ENCODE measurements around the gene TNFRSF12A. TPM values are rescaled to one million over a fixed set of nuclear protein-coding genes. Genes with fewer than 3 reads are reported as not detected.
A peak's percentile ranks its signal among the peaks of the same experiment; 100 is the strongest.

The TNFRSF12A gene, protein sequence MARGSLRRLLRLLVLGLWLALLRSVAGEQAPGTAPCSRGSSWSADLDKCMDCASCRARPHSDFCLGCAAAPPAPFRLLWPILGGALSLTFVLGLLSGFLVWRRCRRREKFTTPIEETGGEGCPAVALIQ
- total RNA-seq: 1 to 10 TPM; 5.8 to 9.9 TPM
- 1 to 10 TPM; 4.5 to 6.7 TPM for polyA plus RNA-seq (ENCODE audit: insufficient read length in 2 of 2)
- long read RNA-seq, donor 1, transcript TNFRSF12A-201 (4 exons, 1,033 nt): major isoform, 8 of 8 reads
- long read RNA-seq, donor 1, partial matches to known transcripts: 0 of 8 reads
- long read RNA-seq, donor 1, other reads (novel, unspliced or antisense): 0 of 8 reads
- long read RNA-seq, donor 2, transcript TNFRSF12A-201 (4 exons, 1,033 nt): major isoform, 5 of 5 reads
- long read RNA-seq, donor 2, partial matches to known transcripts: 0 of 5 reads
- long read RNA-seq, donor 2, other reads (novel, unspliced or antisense): 0 of 5 reads
- long read RNA-seq, donor 3, partial matches to known transcripts: 0 of 3 reads
- long read RNA-seq, donor 3, other reads (novel, unspliced or antisense): 0 of 3 reads
- long read RNA-seq, donor 4, transcript TNFRSF12A-201 (4 exons, 1,033 nt): major isoform, 7 of 7 reads
- long read RNA-seq, donor 4, partial matches to known transcripts: 0 of 7 reads
- long read RNA-seq, donor 4, other reads (novel, unspliced or antisense): 0 of 7 reads

DNA sequence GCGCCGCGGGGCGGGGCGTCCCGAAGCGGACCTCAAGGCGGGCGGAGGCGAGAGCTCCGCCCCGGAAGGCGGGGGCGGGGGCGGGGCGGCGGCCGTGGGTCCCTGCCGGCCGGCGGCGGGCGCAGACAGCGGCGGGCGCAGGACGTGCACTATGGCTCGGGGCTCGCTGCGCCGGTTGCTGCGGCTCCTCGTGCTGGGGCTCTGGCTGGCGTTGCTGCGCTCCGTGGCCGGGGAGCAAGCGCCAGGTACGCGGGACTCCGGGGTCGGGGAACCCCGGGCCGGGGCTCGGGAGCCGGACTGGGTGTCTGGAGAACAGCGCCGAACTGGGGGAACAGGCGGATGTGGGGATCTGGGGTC is at the start of gene TNFRSF12A:
Gene TNFRSF12A (plus strand): TSS at position 122 of the 357 bp plus-strand sequence. CDS start 30 bp downstream, at position 152.
- H3K4me1 ChIP-seq (ENCODE audit: control insufficient read depth, insufficient read depth, low read length): peaks cover 58% of the 10 kb centered on the region
- under 1% methylated on average over 47 of the region's 49 CpGs for WGBS (ENCODE audit: insufficient coverage)
- H3K4me3 ChIP-seq (ENCODE audit: low read depth, low read length): peak within 1 kb of the TSS; percentile 93
- peaks cover 43% of the 10 kb centered on the region for H3K27me3 ChIP-seq (ENCODE audit: control insufficient read depth, insufficient read depth, low read length)
- no peaks in the 10 kb centered on the region for H3K9me3 ChIP-seq (ENCODE audit: control insufficient read depth, insufficient read depth, low read length)
- peak in 2 of 6 donors; percentile 65 to 85 for DNase-seq (ENCODE audit: low read depth in 4 of 6, low spot score in 6 of 6)
- H3K36me3 ChIP-seq (ENCODE audit: control insufficient read depth, insufficient read depth, low read length): peaks cover 7% of the 10 kb centered on the region
- peak within 1 kb of the TSS; percentile 95 for H3K27ac ChIP-seq (ENCODE audit: low read depth, low read length)

GRCh38 chr16:2970563-2970962 is 49.6 kb upstream of the TNFRSF12A start:
- H3K4me3 ChIP-seq (ENCODE audit: low read depth, low read length): peak overlapping the region; percentile 59
- no peak for DNase-seq (ENCODE audit: low read depth in 4 of 6, low spot score in 6 of 6)
- H3K36me3 ChIP-seq (ENCODE audit: control insufficient read depth, insufficient read depth, low read length): peaks cover 57% of the 10 kb centered on the region
- peaks cover 81% of the 10 kb centered on the region for H3K4me1 ChIP-seq (ENCODE audit: control insufficient read depth, insufficient read depth, low read length)
- no peaks in the 10 kb centered on the region for H3K9me3 ChIP-seq (ENCODE audit: control insufficient read depth, insufficient read depth, low read length)
- H3K27ac ChIP-seq (ENCODE audit: low read depth, low read length): peak overlapping the region; percentile 75
- 88% methylated on average over 2 of the region's 6 CpGs for WGBS (ENCODE audit: insufficient coverage)
- H3K27me3 ChIP-seq (ENCODE audit: control insufficient read depth, insufficient read depth, low read length): peaks cover 29% of the 10 kb centered on the region

GRCh38 chr16:2971134-2971984 is 48.8 kb upstream of the TNFRSF12A start:
- H3K4me1 ChIP-seq (ENCODE audit: control insufficient read depth, insufficient read depth, low read length): peaks cover 89% of the 10 kb centered on the region
- peaks cover 62% of the 10 kb centered on the region for H3K36me3 ChIP-seq (ENCODE audit: control insufficient read depth, insufficient read depth, low read length)

GRCh38 chr16:2971985-2972784 is 48.0 kb upstream of the TNFRSF12A start:
- Histone ChIP-seq H3K4me1 (ENCODE audit: control insufficient read depth, insufficient read depth, low read length) (peaks cover 93% of the 10 kb centered on the region), H3K36me3 (ENCODE audit: control insufficient read depth, insufficient read depth, low read length) (peaks cover 68% of the 10 kb centered on the region), H3K9me3 (ENCODE audit: control insufficient read depth, insufficient read depth, low read length) (no peaks in the 10 kb centered on the region), H3K27me3 (ENCODE audit: control insufficient read depth, insufficient read depth, low read length) (peaks cover 16% of the 10 kb centered on the region), H3K4me3 (ENCODE audit: low read depth, low read length) (no peak overlapping the region), H3K27ac (ENCODE audit: low read depth, low read length) (peak overlapping the region; percentile 84)
- 60% methylated on average over 11 of the region's 15 CpGs for WGBS (ENCODE audit: insufficient coverage)
- peak in 1 of 6 donors; percentile 51 for DNase-seq (ENCODE audit: low read depth in 4 of 6, low spot score in 6 of 6)

More at GRCh38 chr16:2971134-2971984, 48.8 kb upstream of the TNFRSF12A start:
- DNase-seq (ENCODE audit: low read depth in 4 of 6, low spot score in 6 of 6): no peak
- WGBS (ENCODE audit: insufficient coverage): 90% methylated on average over 35 of the region's 35 CpGs
- H3K9me3 ChIP-seq (ENCODE audit: control insufficient read depth, insufficient read depth, low read length): no peaks in the 10 kb centered on the region
- no peak overlapping the region for H3K4me3 ChIP-seq (ENCODE audit: low read depth, low read length)
- peak overlapping the region; percentile 84 for H3K27ac ChIP-seq (ENCODE audit: low read depth, low read length)
- peaks cover 21% of the 10 kb centered on the region for H3K27me3 ChIP-seq (ENCODE audit: control insufficient read depth, insufficient read depth, low read length)

DNA sequence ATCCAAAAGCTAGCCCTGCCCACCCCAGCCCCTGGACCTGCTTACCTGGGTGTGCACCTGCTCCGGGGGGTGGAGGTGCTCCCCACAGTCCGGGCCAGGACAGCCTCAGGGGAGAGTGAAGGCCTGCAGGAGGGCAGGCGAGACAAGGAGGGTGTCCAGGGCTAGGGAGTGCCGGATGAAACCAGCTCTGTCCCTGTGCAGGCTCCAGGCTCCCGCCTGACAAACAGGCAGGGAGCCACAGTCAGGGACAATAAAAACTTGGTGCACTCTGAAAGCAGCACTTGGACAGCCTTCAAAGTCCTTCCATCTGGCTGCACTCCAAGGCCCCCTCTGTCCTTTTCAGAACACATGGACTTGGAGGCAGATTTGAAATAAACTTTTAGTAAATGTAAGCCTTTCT is 47.1 kb upstream of the TNFRSF12A start:
- Histone ChIP-seq H3K27me3 (ENCODE audit: control insufficient read depth, insufficient read depth, low read length) (peaks cover 8% of the 10 kb centered on the region), H3K36me3 (ENCODE audit: control insufficient read depth, insufficient read depth, low read length) (peaks cover 63% of the 10 kb centered on the region), H3K4me1 (ENCODE audit: control insufficient read depth, insufficient read depth, low read length) (peaks cover 95% of the 10 kb centered on the region), H3K9me3 (ENCODE audit: control insufficient read depth, insufficient read depth, low read length) (no peaks in the 10 kb centered on the region), H3K27ac (ENCODE audit: low read depth, low read length) (peak overlapping the region; percentile 84), H3K4me3 (ENCODE audit: low read depth, low read length) (no peak overlapping the region)
- peak in 4 of 6 donors; percentile 59 to 89 (median 66) for DNase-seq (ENCODE audit: low read depth in 4 of 6, low spot score in 6 of 6)
- 55% methylated on average over 5 of the region's 5 CpGs for WGBS (ENCODE audit: insufficient coverage)

GRCh38 chr16:2973605-2974318 is 46.4 kb upstream of the TNFRSF12A start:
- Histone ChIP-seq H3K4me3 (ENCODE audit: low read depth, low read length) (no peak overlapping the region), H3K27ac (ENCODE audit: low read depth, low read length) (peak overlapping the region; percentile 84), H3K9me3 (ENCODE audit: control insufficient read depth, insufficient read depth, low read length) (no peaks in the 10 kb centered on the region), H3K27me3 (ENCODE audit: control insufficient read depth, insufficient read depth, low read length) (peaks cover under 1% of the 10 kb centered on the region), H3K4me1 (ENCODE audit: control insufficient read depth, insufficient read depth, low read length) (peaks cover 89% of the 10 kb centered on the region), H3K36me3 (ENCODE audit: control insufficient read depth, insufficient read depth, low read length) (peaks cover 63% of the 10 kb centered on the region)
- DNase-seq (ENCODE audit: low read depth in 4 of 6, low spot score in 6 of 6): peak in 1 of 6 donors; percentile 64
- WGBS (ENCODE audit: insufficient coverage): 67% methylated on average over 11 of the region's 17 CpGs

DNA sequence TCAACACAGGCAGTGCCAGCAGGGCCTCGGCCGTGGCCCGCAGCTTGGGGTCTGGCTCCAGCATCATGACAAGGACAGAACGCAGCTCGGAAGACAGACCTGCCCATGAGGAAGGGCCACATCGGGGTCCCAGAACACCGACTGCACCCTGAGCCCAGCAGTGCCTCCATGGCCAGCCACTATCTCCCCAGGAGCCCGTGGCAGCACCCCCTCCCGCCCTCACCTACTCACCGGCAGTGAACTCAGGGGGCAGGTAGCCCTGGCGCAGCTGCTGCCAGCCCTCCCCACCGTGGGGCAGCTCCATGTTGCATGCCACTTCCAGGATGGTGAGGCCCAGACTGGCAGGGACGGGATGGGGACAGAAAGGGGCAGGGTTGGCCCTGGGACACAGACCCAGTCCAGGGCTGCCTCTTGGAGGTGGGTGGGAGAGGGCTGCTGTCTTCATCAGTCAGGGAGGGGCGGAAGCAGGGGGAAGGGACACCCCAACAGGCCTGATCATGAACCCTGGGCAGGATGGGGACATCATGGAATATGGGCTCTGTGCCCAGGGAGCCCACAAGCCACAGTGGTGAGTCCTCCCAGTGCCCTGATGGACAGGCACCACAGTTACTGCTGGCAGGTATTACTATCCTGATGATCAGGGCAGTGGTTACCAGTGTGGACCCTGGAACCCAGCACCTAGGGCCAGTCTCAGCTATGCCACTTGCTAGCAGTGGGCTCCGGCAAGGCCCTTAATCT is 45.7 kb upstream of the TNFRSF12A start:
- H3K9me3 ChIP-seq (ENCODE audit: control insufficient read depth, insufficient read depth, low read length): no peaks in the 10 kb centered on the region
- no peak overlapping the region for H3K27ac ChIP-seq (ENCODE audit: low read depth, low read length)
- H3K36me3 ChIP-seq (ENCODE audit: control insufficient read depth, insufficient read depth, low read length): peaks cover 63% of the 10 kb centered on the region
- peaks cover 90% of the 10 kb centered on the region for H3K4me1 ChIP-seq (ENCODE audit: control insufficient read depth, insufficient read depth, low read length)
- DNase-seq (ENCODE audit: low read depth in 4 of 6, low spot score in 6 of 6): no peak
- no peaks in the 10 kb centered on the region for H3K27me3 ChIP-seq (ENCODE audit: control insufficient read depth, insufficient read depth, low read length)
- no peak overlapping the region for H3K4me3 ChIP-seq (ENCODE audit: low read depth, low read length)
- 88% methylated on average over 14 of the region's 15 CpGs for WGBS (ENCODE audit: insufficient coverage)

DNA sequence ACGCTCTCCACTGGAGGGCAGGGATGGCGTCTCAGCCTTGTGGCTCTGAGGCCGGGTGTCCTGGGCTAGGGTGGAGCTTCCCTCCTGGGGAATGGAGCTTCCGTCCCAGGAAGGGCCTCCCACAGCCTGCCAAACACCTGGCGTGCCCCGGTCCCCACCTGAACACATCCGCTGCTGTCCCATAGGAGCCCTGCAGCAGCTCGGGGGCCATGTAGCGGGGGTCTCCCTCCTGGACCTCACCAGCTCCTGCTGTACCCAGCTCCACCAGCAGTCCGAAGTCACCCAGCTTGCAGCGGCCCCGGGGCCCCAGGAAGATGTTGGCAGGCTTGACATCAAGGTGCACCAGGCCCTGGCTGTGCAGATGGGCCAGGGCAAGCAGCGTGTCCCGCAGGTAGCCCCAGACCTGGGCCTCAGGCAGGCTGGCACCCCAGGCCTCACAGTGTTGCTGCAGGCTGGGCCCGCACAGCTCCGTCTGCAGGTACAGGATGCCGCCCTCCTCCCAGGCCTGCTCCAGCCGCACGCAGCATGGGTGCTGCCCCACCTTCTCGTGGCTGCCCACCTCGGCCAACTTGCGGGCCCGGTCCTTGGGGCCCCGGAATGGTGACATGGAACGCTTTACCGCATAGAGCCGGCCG is 44.9 kb upstream of the TNFRSF12A start:
- WGBS (ENCODE audit: insufficient coverage): 92% methylated on average over 28 of the region's 28 CpGs
- H3K27me3 ChIP-seq (ENCODE audit: control insufficient read depth, insufficient read depth, low read length): no peaks in the 10 kb centered on the region

More for the DNA sequence above, 44.9 kb upstream of the TNFRSF12A start:
- Histone ChIP-seq H3K36me3 (ENCODE audit: control insufficient read depth, insufficient read depth, low read length) (peaks cover 63% of the 10 kb centered on the region), H3K27ac (ENCODE audit: low read depth, low read length) (no peak overlapping the region), H3K4me1 (ENCODE audit: control insufficient read depth, insufficient read depth, low read length) (peaks cover 88% of the 10 kb centered on the region), H3K9me3 (ENCODE audit: control insufficient read depth, insufficient read depth, low read length) (no peaks in the 10 kb centered on the region), H3K4me3 (ENCODE audit: low read depth, low read length) (no peak overlapping the region)
- DNase-seq (ENCODE audit: low read depth in 4 of 6, low spot score in 6 of 6): no peak

All from spinal cord (tissue), 10 donors.